AG04449 (cell line): ENCODE measurements around the gene KIF3C.
"Not testable (repeated sequence)": the region's sequence is repeated elsewhere in the genome, so short reads cannot be mapped to it uniquely, and the experiment has no call there.

Experiments
- CTCF ChIA-PET: fragments of 350-600 bp; formaldehyde crosslinking; extraction: SDS; loops from one replicate; lab custom pipeline; 2021; ENCODE audit warnings: antibody characterized with exemption; lab: Yijun Ruan, JAX
- POLR2A ChIA-PET: fragments of 400-600, 350-600 bp; formaldehyde crosslinking; extraction: SDS; loops from one replicate; lab custom pipeline; 2020; ENCODE audit warnings: antibody characterized with exemption, inconsistent platforms; lab: Yijun Ruan, JAX
- DNase-seq: peaks from one replicate; pipeline ENCODE4 v3.0.0-alpha.2; 2010; ENCODE audit warnings: low read depth, low spot score
- H3K4me3 ChIP-seq: 2 replicates; pipeline ENCODE4 v1.5.1; 2011; ENCODE audit warnings: low read depth, mild to moderate bottlenecking, control low read depth, low read length
- CTCF ChIP-seq: IDR thresholded peaks from one replicate; pipeline ENCODE4 v1.5.1; 2011; ENCODE audit warnings: mild to moderate bottlenecking, moderate library complexity, low read length, control low read depth, inconsistent platforms; ENCODE audit not compliant: insufficient read depth; ENCODE audit errors: missing control alignments

The KIF3C gene

GRCh38 chr2:25915411-25915810, 66.9 kb downstream of the KIF3C start:
- CTCF ChIA-PET: interaction anchor here (0.9 kb wide), 2 partner anchors 19 to 230 kb away, joined by 3 read pairs; no protein-coding TSS in a partner anchor
- DNase-seq, H3K4me3 ChIP-seq, POLR2A ChIA-PET: not testable (repeated sequence)

GRCh38 chr2:25913696-25913973, 68.7 kb downstream of the KIF3C start:
- POLR2A ChIA-PET, CTCF ChIA-PET, H3K4me3 ChIP-seq, DNase-seq: not testable (repeated sequence)

GRCh38 chr2:25912851-25913695, 69.2 kb downstream of the KIF3C start:
- H3K4me3 ChIP-seq: no peak overlapping the region
- POLR2A ChIA-PET: no interaction called here
- CTCF ChIA-PET: no interaction called here
- TF ChIP-seq CTCF: no peak
- no peak for DNase-seq

GRCh38 chr2:25909574-25909973, 72.7 kb downstream of the KIF3C start:
- CTCF ChIA-PET, DNase-seq, H3K4me3 ChIP-seq, POLR2A ChIA-PET: not testable (repeated sequence)

GRCh38 chr2:25905126-25905525, 77.2 kb downstream of the KIF3C start:
- DNase-seq: no peak
- CTCF ChIA-PET: interaction anchor here (0.8 to 0.9 kb wide), 2 partner anchors 9 to 50 kb away, joined by 3 to 4 read pairs; no protein-coding TSS in a partner anchor
- no peak overlapping the region for H3K4me3 ChIP-seq
- no peak for TF ChIP-seq CTCF
- POLR2A ChIA-PET: no interaction called here

GRCh38 chr2:25903216-25903776, 79.0 kb downstream of the KIF3C start:
- no peak overlapping the region for H3K4me3 ChIP-seq
- DNase-seq: no peak
- no peak for TF ChIP-seq CTCF
- POLR2A ChIA-PET: no interaction called here
- CTCF ChIA-PET: interaction anchor here (0.9 kb wide), 1 partner anchor 13 kb away, joined by 3 read pairs; no protein-coding TSS in a partner anchor

GRCh38 chr2:25899404-25899970, 82.8 kb downstream of the KIF3C start:
- TF ChIP-seq CTCF: no peak
- CTCF ChIA-PET: no interaction called here
- DNase-seq: no peak
- POLR2A ChIA-PET: no interaction called here
- H3K4me3 ChIP-seq: no peak overlapping the region
